Muscle of leg (tissue), 11 donors: ENCODE results near the gene PALM2AKAP2. TPM values are rescaled to one million over a fixed set of nuclear protein-coding genes. Genes with fewer than 3 reads are reported as not detected.

Experiments used
- DNase-seq: peaks from one replicate; pipeline ENCODE4 v3.0.0; 2013
- H3K27ac ChIP-seq: one replicate; pipeline ENCODE4 v1.5.1; 2013; ENCODE audit warnings: mild to moderate bottlenecking, low read length, control low read depth
- H3K27me3 ChIP-seq: one replicate; pipeline ENCODE4 v1.6.1; 2013; ENCODE audit warnings: low read length; ENCODE audit not compliant: control insufficient read depth, insufficient read depth
- H3K36me3 ChIP-seq: one replicate; pipeline ENCODE4 v1.6.1; 2013; ENCODE audit warnings: low read length; ENCODE audit not compliant: control insufficient read depth, insufficient read depth
- H3K4me1 ChIP-seq: one replicate; pipeline ENCODE4 v1.6.1; 2013; ENCODE audit warnings: low read length; ENCODE audit not compliant: control insufficient read depth, insufficient read depth
- H3K4me3 ChIP-seq: one replicate; pipeline ENCODE4 v1.5.1; 2013; ENCODE audit warnings: low read length, control low read depth
- H3K9me3 ChIP-seq: replicated peaks from 2 replicates; pipeline ENCODE4 v1.6.1; 2013; ENCODE audit warnings: low read depth, low read length; ENCODE audit not compliant: control insufficient read depth
- WGBS: methylation state at CpG from one replicate; pipeline ENCODE4 v1.1.5; 2013; ENCODE audit warnings: missing lambda C conversion rate; ENCODE audit not compliant: insufficient coverage; 5-methylcytosine and 5-hydroxymethylcytosine counted together
- polyA plus RNA-seq, 8 donors: library from polyadenylated mRNA; unstranded; fragments of 120-200 nt; gene quantifications; one replicate each; pipeline versions ENCODE4 v1.2.1 to v1.2.3, GENCODE V29; 2013; ENCODE audit warnings: inconsistent platforms in 1 of 8, low replicate concordance in 1 of 8; ENCODE audit not compliant: insufficient read length in 8 of 8, insufficient read depth in 1 of 8
- total RNA-seq: library from RNA; stranded (reverse); fragments of 120-200 nt; gene quantifications from one replicate; pipeline ENCODE4 v1.2.4, GENCODE V29; 2013

The PALM2AKAP2 gene
- total and polyA plus RNA-seq, 9 donors = 12.5 to 35.2 (median 27.8) TPM

- Histone ChIP-seq H3K36me3 (no peaks in the 10 kb centered on the region), H3K9me3 (no peaks in the 10 kb centered on the region), H3K27ac (no peak overlapping the region), H3K4me1 (peaks cover 22% of the 10 kb centered on the region), H3K4me3 (no peak overlapping the region), H3K27me3 (no peaks in the 10 kb centered on the region)
- WGBS = 50% methylated on average over 1 of the region's 2 CpGs
- DNase-seq = peak; percentile 30
Observed at GRCh38 chr9:109769250-109769649, 10.7 kb upstream of the PALM2AKAP2 start.

GRCh38 chr9:109770101-109770500 is 9.9 kb upstream of the PALM2AKAP2 start:
- no CpG with 5 or more reads among the region's 1 CpG for WGBS
- Histone ChIP-seq H3K36me3 (no peaks in the 10 kb centered on the region), H3K9me3 (no peaks in the 10 kb centered on the region), H3K27ac (no peak overlapping the region), H3K4me3 (no peak overlapping the region), H3K27me3 (no peaks in the 10 kb centered on the region), H3K4me1 (peaks cover 22% of the 10 kb centered on the region)
- no peak for DNase-seq

- H3K36me3 ChIP-seq = no peaks in the 10 kb centered on the region
- H3K4me3 ChIP-seq = no peak overlapping the region
- peak overlapping the region; percentile 84 for H3K27ac ChIP-seq
- H3K9me3 ChIP-seq = no peaks in the 10 kb centered on the region
- peak; percentile 67 for DNase-seq
- H3K27me3 ChIP-seq = no peaks in the 10 kb centered on the region
- H3K4me1 ChIP-seq = peaks cover 22% of the 10 kb centered on the region
- no CpG with 5 or more reads among the region's 2 CpGs for WGBS
Observed at GRCh38 chr9:109771087-109771486, 8.9 kb upstream of the PALM2AKAP2 start.

- H3K9me3 ChIP-seq = no peaks in the 10 kb centered on the region
- peaks cover 22% of the 10 kb centered on the region for H3K4me1 ChIP-seq
- DNase-seq = peak; percentile 76
- no peaks in the 10 kb centered on the region for H3K36me3 ChIP-seq
- H3K4me3 ChIP-seq = peak overlapping the region; percentile 7
- H3K27me3 ChIP-seq = no peaks in the 10 kb centered on the region
- WGBS = 21% methylated on average over 2 of the region's 8 CpGs
- H3K27ac ChIP-seq = peak overlapping the region; percentile 84
Observed at GRCh38 chr9:109771796-109772531, 8.0 kb upstream of the PALM2AKAP2 start.

- Histone ChIP-seq H3K27me3 (peaks cover 6% of the 10 kb centered on the region), H3K4me1 (peaks cover 17% of the 10 kb centered on the region), H3K27ac (no peak overlapping the region), H3K9me3 (no peaks in the 10 kb centered on the region), H3K4me3 (no peak overlapping the region), H3K36me3 (no peaks in the 10 kb centered on the region)
- WGBS = no CpG with 5 or more reads among the region's 3 CpGs
- DNase-seq = no peak
Observed at GRCh38 chr9:109775516-109775915, 4.5 kb upstream of the PALM2AKAP2 start.

- peaks cover 6% of the 10 kb centered on the region for H3K27me3 ChIP-seq
- H3K27ac ChIP-seq = no peak overlapping the region
- H3K9me3 ChIP-seq = no peaks in the 10 kb centered on the region
- H3K4me1 ChIP-seq = peaks cover 13% of the 10 kb centered on the region
- no peaks in the 10 kb centered on the region for H3K36me3 ChIP-seq
- no peak overlapping the region for H3K4me3 ChIP-seq
- DNase-seq = no peak
- WGBS = 17% methylated on average over 1 of the region's 2 CpGs
Observed at GRCh38 chr9:109776391-109776790, 3.6 kb upstream of the PALM2AKAP2 start.

- Histone ChIP-seq H3K4me3 (peak overlapping the region; percentile 85), H3K27me3 (peaks cover 6% of the 10 kb centered on the region), H3K4me1 (peaks cover 9% of the 10 kb centered on the region), H3K9me3 (no peaks in the 10 kb centered on the region), H3K27ac (peak overlapping the region; percentile 94), H3K36me3 (no peaks in the 10 kb centered on the region)
- DNase-seq = peak; percentile 57
- WGBS = 2% methylated on average over 7 of the region's 16 CpGs
Observed at GRCh38 chr9:109780453-109781033, 545 bp downstream of the PALM2AKAP2 start.

- peak; percentile 53 for DNase-seq
- Histone ChIP-seq H3K27ac (peak overlapping the region; percentile 94), H3K4me3 (peak overlapping the region; percentile 85), H3K27me3 (peaks cover 6% of the 10 kb centered on the region), H3K36me3 (no peaks in the 10 kb centered on the region), H3K4me1 (peaks cover 14% of the 10 kb centered on the region), H3K9me3 (no peaks in the 10 kb centered on the region)
- no CpG with 5 or more reads among the region's 5 CpGs for WGBS
Observed at GRCh38 chr9:109781086-109781485, 1.1 kb downstream of the PALM2AKAP2 start.

- H3K4me3 ChIP-seq = peak overlapping the region; percentile 85
- peaks cover 6% of the 10 kb centered on the region for H3K27me3 ChIP-seq
Observed at GRCh38 chr9:109781541-109782197, 1.7 kb downstream of the PALM2AKAP2 start.

GRCh38 chr9:109787735-109788134 is 7.7 kb downstream of the PALM2AKAP2 start:
- WGBS = no CpG with 5 or more reads among the region's 3 CpGs
- Histone ChIP-seq H3K4me1 (peaks cover 36% of the 10 kb centered on the region), H3K9me3 (no peaks in the 10 kb centered on the region), H3K27ac (no peak overlapping the region), H3K36me3 (no peaks in the 10 kb centered on the region), H3K27me3 (no peaks in the 10 kb centered on the region), H3K4me3 (no peak overlapping the region)
- no peak for DNase-seq

More at GRCh38 chr9:109781541-109782197, 1.7 kb downstream of the PALM2AKAP2 start:
- Histone ChIP-seq H3K36me3 (no peaks in the 10 kb centered on the region), H3K4me1 (peaks cover 18% of the 10 kb centered on the region), H3K27ac (peak overlapping the region; percentile 94), H3K9me3 (no peaks in the 10 kb centered on the region)
- peak; percentile 90 for DNase-seq
- WGBS = no CpG with 5 or more reads among the region's 4 CpGs
